NCI-H2081 (cell line): ENCODE measurements around the gene POLR2A.
"Not testable (repeated sequence)": the region's sequence is repeated elsewhere in the genome, so short reads cannot be mapped to it uniquely, and the experiment has no call there.

Source experiments
- DNase-seq, 2 experiments: peaks; one replicate each; lab custom pipeline; 2025; lab: John Stamatoyannopoulos, UW

Gene POLR2A

DNA sequence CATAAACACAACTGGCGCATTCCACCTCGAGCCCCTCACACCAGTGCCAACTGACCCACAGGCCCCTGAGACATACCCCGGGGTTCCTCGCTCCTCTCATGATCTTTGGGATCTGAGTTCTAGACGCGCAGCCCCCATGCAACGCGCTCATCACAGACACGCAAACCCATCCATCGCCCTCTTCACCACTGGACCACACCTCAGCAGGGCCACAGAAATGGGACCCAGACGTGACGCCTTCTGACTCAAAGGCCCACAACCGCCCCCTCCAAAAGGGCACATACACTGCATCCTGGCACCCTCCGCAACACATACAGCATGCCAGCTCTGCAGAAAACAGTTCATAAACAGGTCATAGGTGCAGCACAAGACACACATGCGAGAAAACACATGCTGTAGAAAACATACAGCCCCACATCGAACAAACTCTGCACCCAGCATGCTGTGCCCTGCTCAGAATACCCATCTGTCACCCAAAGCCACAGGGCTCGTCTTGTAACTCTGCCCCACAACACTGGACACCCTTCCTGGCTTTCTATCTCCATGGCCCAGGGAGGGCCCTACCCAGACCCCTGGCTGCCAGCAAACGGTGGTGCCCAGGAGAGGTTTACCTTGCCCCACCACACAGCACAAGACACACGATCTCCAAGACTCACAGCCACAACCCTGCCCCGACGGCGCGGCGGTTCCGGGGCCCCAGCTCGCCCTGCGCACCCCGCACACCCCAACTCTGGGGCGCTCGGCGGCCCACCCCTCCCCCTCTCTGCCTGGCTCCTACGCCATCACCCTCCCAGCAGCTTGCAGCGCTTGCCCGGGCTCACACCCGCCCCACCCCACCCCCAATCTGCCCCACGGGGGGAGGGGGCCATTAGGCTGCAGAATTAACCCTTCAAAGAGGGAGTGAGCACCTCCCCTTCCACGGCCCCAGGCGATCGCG lies 5.6 kb upstream of the POLR2A start:
- DNase-seq, result no peak

- peak; percentile 10 to 22 for DNase-seq
Observed at GRCh38 chr17:7479213-7480088, 4.7 kb upstream of the POLR2A start, which contains the start of gene ZBTB4. ZBTB4 (minus strand) TSS chr17:7479631; CDS start chr17:7466801, 12,830 bp downstream.

GRCh38 chr17:7480089-7480384 lies 4.1 kb upstream of the POLR2A start:
- no peak for DNase-seq

- DNase-seq, result not testable (repeated sequence)
Observed at GRCh38 chr17:7481275-7481674, 2.9 kb upstream of the POLR2A start, which contains the start of gene SLC35G6. SLC35G6 (plus strand) TSS chr17:7481446; CDS start chr17:7481517, 71 bp downstream.

DNA sequence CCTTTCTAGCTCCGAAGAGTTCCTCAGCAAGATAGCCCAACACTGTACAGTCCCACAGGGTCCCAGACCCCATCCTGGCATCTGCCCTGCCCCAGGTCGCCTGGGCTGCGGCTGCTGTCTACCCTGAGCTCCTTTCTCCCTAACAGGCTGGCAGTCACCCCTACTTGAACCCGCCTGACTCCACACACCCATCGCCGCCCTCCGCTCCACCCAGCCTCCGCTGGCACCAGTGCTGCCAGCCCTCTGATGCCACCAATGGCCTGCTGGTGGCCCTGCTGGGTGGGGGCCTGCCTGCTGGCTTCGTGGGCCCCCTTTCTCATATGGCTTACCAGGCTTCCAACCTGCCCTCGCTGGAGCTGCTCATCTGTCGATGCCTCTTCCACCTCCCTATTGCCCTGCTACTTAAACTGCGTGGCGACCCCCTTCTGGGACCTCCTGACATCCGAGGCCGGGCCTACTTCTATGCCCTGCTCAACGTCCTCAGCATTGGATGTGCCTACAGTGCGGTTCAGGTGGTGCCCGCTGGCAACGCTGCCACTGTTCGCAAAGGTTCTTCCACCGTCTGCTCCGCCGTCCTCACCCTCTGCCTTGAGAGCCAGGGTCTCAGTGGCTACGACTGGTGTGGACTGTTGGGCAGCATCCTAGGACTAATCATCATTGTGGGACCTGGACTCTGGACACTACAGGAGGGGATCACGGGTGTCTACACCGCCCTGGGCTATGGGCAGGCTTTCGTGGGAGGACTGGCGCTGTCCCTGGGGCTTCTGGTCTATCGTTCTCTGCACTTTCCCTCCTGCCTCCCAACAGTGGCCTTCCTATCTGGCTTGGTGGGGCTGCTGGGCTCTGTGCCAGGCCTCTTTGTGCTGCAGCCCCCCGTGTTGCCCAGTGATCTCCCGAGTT lies 2.1 kb upstream of the POLR2A start:
- DNase-seq, result not testable (repeated sequence)

GRCh38 chr17:7482742-7483088 lies 1.5 kb upstream of the POLR2A start:
- DNase-seq, result not testable (repeated sequence)

- DNase-seq, result peak; percentile 82 to 84
Observed at GRCh38 chr17:7483255-7484066, 705 bp upstream of the POLR2A start.

GRCh38 chr17:7484919-7485377 lies 782 bp downstream of the POLR2A start:
- no peak for DNase-seq

- no peak for DNase-seq
Observed at GRCh38 chr17:7486181-7486580, 2.0 kb downstream of the POLR2A start.

DNA sequence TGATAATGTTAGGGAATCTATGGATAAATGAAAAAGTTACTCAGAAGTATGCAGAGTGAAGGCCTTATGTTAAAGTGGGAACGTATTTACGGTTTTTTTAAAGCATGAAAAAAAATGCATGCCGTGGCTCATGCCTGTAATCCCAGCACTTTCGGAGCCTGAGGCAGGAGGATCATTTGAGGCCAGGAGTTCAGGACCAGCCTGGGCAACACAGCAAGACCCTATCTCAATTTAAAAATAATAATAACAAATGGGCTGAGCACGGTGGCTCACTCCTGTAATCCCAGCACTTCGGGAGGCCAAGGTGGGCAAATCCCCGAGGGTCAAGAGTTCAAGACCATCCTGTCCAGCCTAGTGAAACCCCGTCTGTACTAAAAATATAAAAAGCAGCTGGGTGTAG lies 6.0 kb downstream of the POLR2A start:
- no peak for DNase-seq

- DNase-seq, result no peak
Observed at GRCh38 chr17:7491583-7491982, 7.4 kb downstream of the POLR2A start.

GRCh38 chr17:7493941-7494340 lies 9.8 kb downstream of the POLR2A start:
- no peak for DNase-seq

DNA sequence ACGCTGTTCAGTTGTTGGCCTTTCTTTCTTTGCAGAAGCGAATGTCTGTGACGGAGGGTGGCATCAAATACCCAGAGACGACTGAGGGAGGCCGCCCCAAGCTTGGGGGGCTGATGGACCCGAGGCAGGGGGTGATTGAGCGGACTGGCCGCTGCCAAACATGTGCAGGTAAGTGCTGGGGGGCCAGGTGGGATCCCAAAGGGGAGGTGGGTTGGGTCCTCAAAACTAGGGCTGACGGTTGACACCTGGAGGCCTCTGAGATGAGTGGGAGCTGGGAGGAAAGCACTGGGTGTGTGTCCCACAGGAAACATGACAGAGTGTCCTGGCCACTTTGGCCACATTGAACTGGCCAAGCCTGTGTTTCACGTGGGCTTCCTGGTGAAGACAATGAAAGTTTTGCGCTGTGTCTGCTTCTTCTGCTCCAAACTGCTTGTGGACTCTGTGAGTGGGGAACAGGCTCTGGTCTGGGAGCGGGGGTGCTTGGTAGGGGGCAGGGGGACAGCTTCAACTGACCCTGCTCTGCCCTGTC lies 11.8 kb downstream of the POLR2A start:
- DNase-seq, result no peak

DNA sequence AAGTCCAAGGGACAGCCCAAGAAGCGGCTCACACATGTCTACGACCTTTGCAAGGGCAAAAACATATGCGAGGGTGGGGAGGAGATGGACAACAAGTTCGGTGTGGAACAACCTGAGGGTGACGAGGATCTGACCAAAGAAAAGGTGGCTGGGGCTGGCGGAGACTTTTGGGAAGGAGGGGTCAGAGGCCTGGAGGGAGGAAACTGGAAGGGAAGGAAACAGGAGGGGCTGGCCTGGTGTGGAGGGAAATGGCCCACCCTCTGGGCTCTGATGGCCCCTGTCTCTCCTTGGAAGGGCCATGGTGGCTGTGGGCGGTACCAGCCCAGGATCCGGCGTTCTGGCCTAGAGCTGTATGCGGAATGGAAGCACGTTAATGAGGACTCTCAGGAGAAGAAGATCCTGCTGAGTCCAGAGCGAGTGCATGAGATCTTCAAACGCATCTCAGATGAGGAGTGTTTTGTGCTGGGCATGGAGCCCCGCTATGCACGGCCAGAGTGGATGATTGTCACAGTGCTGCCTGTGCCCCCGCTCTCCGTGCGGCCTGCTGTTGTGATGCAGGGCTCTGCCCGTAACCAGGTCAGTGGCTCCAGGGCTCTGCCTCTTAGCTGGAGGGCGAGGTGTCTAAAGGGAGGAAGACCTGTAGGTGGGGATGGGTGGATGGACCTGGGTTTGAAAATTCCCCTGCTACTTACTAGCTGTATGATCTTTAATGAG lies 12.5 kb downstream of the POLR2A start:
- no peak for DNase-seq

DNA sequence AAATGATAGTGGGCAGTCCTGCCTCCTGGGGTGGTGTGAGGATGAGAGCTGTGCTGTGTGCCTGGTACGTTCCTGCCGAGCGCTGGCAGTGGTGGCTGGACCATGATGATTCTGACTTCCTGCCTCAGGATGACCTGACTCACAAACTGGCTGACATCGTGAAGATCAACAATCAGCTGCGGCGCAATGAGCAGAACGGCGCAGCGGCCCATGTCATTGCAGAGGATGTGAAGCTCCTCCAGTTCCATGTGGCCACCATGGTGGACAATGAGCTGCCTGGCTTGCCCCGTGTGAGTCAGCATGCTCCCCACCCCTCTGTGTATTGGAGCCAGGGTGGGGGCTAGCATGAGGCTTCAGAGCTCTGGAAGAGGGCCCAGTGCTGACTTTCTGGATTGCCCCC lies 13.1 kb downstream of the POLR2A start:
- no peak for DNase-seq

DNA sequence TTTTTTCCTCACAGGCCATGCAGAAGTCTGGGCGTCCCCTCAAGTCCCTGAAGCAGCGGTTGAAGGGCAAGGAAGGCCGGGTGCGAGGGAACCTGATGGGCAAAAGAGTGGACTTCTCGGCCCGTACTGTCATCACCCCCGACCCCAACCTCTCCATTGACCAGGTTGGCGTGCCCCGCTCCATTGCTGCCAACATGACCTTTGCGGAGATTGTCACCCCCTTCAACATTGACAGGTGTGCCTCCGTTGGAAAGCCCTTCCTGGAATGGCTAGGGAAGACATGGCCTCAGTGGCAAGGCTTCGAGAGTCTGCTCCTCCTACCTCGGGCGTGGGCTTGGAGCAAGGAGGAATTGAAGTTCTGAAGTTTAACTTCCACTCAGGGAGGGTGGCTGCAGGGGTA lies 13.5 kb downstream of the POLR2A start:
- DNase-seq, result no peak

DNA sequence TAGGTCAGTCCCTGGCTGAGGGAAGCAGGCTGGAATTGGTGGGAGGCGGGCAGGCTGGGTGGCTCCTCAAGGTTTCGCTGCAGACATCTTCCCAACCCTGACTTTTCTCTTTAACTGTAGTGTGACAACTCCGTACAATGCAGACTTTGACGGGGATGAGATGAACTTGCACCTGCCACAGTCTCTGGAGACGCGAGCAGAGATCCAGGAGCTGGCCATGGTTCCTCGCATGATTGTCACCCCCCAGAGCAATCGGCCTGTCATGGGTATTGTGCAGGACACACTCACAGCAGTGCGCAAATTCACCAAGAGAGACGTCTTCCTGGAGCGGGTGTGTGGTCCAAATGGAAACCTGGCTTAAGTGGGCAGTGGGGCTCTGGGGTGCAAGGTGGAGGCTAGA lies 15.0 kb downstream of the POLR2A start:
- no peak for DNase-seq

DNA sequence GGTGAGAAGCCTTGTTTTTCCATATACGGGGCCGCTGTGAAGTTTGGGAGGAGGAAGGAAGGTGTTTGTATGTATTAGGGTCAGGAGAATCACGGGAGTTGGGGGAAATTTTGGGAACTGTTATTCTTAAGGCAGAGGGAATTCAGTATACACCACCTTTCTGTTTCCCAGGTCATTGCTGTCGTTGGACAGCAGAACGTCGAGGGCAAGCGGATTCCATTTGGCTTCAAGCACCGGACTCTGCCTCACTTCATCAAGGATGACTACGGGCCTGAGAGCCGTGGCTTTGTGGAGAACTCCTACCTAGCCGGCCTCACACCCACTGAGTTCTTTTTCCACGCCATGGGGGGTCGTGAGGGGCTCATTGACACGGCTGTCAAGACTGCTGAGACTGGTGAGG lies 17.6 kb downstream of the POLR2A start:
- DNase-seq, result no peak

DNA sequence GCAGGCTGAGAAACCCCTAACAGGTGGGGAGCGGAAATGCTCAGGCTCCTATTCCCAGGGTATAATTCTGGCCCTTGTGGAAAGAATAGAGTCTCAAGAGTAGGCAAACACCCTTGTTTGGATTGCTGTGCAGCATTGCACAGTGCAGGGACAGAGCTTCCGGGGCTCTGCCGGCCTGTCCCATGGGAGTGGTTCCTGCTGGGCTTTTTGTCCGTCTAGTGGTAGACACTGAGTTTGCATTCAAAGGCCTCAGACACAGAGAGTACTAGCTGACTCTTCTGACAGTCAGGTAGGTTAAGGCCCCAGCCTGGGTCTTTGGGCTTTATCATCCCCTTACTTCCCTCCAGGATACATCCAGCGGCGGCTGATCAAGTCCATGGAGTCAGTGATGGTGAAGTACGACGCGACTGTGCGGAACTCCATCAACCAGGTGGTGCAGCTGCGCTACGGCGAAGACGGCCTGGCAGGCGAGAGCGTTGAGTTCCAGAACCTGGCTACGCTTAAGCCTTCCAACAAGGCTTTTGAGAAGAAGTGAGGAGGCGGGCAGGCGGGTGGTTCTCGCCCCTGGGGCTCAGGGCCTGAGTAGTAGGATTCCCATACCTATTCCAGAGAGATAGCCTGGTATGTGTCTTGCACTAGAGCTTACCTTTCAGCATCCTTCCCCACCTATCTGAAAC lies 18.1 kb downstream of the POLR2A start:
- DNase-seq, result no peak
